Keratinocyte (primary cell): ENCODE measurements around the gene ACACA. TPM values are rescaled to one million over a fixed set of nuclear protein-coding genes. Genes with fewer than 3 reads are reported as not detected.

Experiments used
- DNase-seq: peaks from one replicate; pipeline ENCODE4 v3.0.0-alpha.2; 2011; ENCODE audit warnings: low read depth, missing footprints, low spot score
- FAIRE-seq: peaks from 2 replicates; lab custom pipeline; 2011; peaks lifted over from hg19 to GRCh38; lab: Jason Lieb, UNC
- H2AFZ ChIP-seq: 2 replicates; pipeline ENCODE4 v1.6.0; 2012; ENCODE audit warnings: low read length, control low read depth, inconsistent platforms; ENCODE audit not compliant: control insufficient read depth
- H3K27ac ChIP-seq: 2 replicates; pipeline ENCODE4 v1.5.1; 2011; ENCODE audit warnings: low read length; ENCODE audit not compliant: control insufficient read depth, insufficient read depth
- H3K27me3 ChIP-seq: 3 replicates; pipeline ENCODE4 v1.6.0; 2011; ENCODE audit warnings: low read length; ENCODE audit not compliant: control insufficient read depth, insufficient read depth; ENCODE audit errors: extremely low read depth
- H3K36me3 ChIP-seq, 2 experiments: 2 replicates in 1 of 2; 3 replicates in 1 of 2; pipeline ENCODE4 v1.5.1; 2011; ENCODE audit warnings: low read length in 2 of 2, mild to moderate bottlenecking in 1 of 2; ENCODE audit not compliant: control insufficient read depth in 2 of 2, insufficient read depth in 2 of 2; ENCODE audit errors: extremely low read depth in 1 of 2
- H3K4me1 ChIP-seq: 3 replicates; pipeline ENCODE4 v1.5.1; 2011; ENCODE audit warnings: low read length; ENCODE audit not compliant: control insufficient read depth, insufficient read depth; ENCODE audit errors: extremely low read depth
- H3K4me2 ChIP-seq: 3 replicates; pipeline ENCODE4 v1.6.0; 2011; ENCODE audit warnings: low read depth, low read length; ENCODE audit not compliant: control insufficient read depth, insufficient read depth; ENCODE audit errors: extremely low read depth
- H3K4me3 ChIP-seq, 3 experiments: fragments of 200-600 bp in 1 of 3; sonication (generic) in 1 of 3; 2 replicates in 2 of 3; 3 replicates in 1 of 3; pipeline ENCODE4 v1.5.1; 2011 to 2016; ENCODE audit warnings: low read length in 3 of 3, mild to moderate bottlenecking in 3 of 3, control low read depth in 2 of 3, inconsistent platforms in 1 of 3, low read depth in 1 of 3, mixed read lengths in 1 of 3, mixed run types in 1 of 3, moderate library complexity in 1 of 3; ENCODE audit not compliant: control insufficient read depth in 2 of 3, insufficient read depth in 2 of 3; ENCODE audit errors: extremely low read depth in 1 of 3
- H3K79me2 ChIP-seq: 2 replicates; pipeline ENCODE4 v1.6.0; 2012; ENCODE audit warnings: low read length; ENCODE audit not compliant: control insufficient read depth, insufficient read depth
- H3K9ac ChIP-seq: 3 replicates; pipeline ENCODE4 v1.6.0; 2011; ENCODE audit warnings: low read length; ENCODE audit not compliant: control insufficient read depth, insufficient read depth; ENCODE audit errors: extremely low read depth
- H3K9me1 ChIP-seq: 3 replicates; pipeline ENCODE4 v1.6.0; 2011; ENCODE audit warnings: low read length; ENCODE audit not compliant: control insufficient read depth, insufficient read depth; ENCODE audit errors: extremely low read depth
- H3K9me3 ChIP-seq: 2 replicates; pipeline ENCODE4 v1.5.1; 2012; ENCODE audit warnings: low read depth, low read length; ENCODE audit not compliant: control insufficient read depth
- H4K20me1 ChIP-seq: 3 replicates; pipeline ENCODE4 v1.6.0; 2011; ENCODE audit warnings: low read length; ENCODE audit not compliant: control insufficient read depth, insufficient read depth; ENCODE audit errors: extremely low read depth
- EZH2 ChIP-seq: IDR thresholded peaks from one replicate; pipeline ENCODE4 v1.6.1; 2012; ENCODE audit warnings: inconsistent platforms, mild to moderate bottlenecking, low read length, moderate library complexity
- dilution Hi-C: fragments of 300-500 bp; cut with MboI; formaldehyde crosslinking; loops from one replicate; pipeline ENCODE4 v1.7.0; 2020; ENCODE audit warnings: low sequenced_read_pairs; ENCODE audit not compliant: extremely low pct_ligation_motif_present
- polyA plus RNA-seq, 5 experiments: library from polyadenylated mRNA; depleted of rRNA in 3 of 5; stranded (reverse) in 3 of 5; stranded (forward) in 1 of 5; unstranded in 1 of 5; fragments of >200 nt; gene quantifications; 1 replicate in 1 of 5; 2 replicates in 3 of 5; 3 replicates in 1 of 5; pipeline versions ENCODE4 v1.2.1 to v1.2.3, GENCODE V29; 2011 to 2012; ENCODE audit warnings: missing spikeins in 2 of 5, low read depth in 1 of 5, low replicate concordance in 1 of 5
- TF ChIP-seq, protein P1 (sequence below), 3 experiments: IDR thresholded peaks in 1 of 3; conservative IDR thresholded peaks in 1 of 3; optimal IDR thresholded peaks in 1 of 3; 2 replicates in 2 of 3; 3 replicates in 1 of 3; pipeline versions ENCODE3 to v1.5.1; 2011; ENCODE audit warnings: low read length in 3 of 3, mild to moderate bottlenecking in 3 of 3, moderate library complexity in 2 of 3, control low read depth in 1 of 3, inconsistent platforms in 1 of 3; ENCODE audit not compliant: insufficient read depth in 2 of 3; ENCODE audit errors: extremely low read depth in 1 of 3

Gene ACACA
- polyA plus RNA-seq, 1 donor (not counting 4 experiments of a cell fraction or from before 2014, with no cell fraction given): 85.8 TPM

DNA sequence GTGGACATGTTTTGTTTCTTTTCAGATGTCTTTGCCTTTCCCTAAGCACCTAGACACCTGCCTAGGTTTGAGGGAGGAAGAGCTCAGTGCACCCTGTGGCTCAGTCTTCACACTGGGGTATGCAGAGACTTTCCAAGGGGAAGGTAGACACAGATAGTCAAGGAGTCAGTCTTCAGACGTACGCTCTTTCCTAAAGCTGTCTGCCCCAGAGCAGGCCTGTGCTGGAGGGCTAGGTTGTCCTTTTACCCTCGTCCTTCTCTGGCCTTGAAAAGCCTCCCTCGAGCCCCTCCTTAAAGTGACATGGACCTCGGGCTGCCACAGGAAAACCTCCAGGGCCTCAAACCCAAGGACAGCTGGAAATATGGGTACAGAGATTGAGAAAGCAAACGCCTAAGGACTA lies 354.2 kb downstream of the ACACA start:
- Histone ChIP-seq H3K4me2 (no peak overlapping the region), H3K4me1 (no peaks in the 10 kb centered on the region), H3K9me3 (no peaks in the 10 kb centered on the region), H3K79me2 (no peaks in the 10 kb centered on the region), H3K36me3 (peaks cover 9 to 25% of the 10 kb centered on the region in 2 experiments), H3K27me3 (no peaks in the 10 kb centered on the region), H3K27ac (no peak overlapping the region), H3K9me1 (no peaks in the 10 kb centered on the region), H4K20me1 (no peaks in the 10 kb centered on the region), H3K9ac (no peak overlapping the region), H3K4me3 (no peak overlapping the region), H2AFZ (no peak overlapping the region)
- dilution Hi-C loops: no loop called here
- TF ChIP-seq EZH2: no peak
- TF ChIP-seq, protein P1, sequence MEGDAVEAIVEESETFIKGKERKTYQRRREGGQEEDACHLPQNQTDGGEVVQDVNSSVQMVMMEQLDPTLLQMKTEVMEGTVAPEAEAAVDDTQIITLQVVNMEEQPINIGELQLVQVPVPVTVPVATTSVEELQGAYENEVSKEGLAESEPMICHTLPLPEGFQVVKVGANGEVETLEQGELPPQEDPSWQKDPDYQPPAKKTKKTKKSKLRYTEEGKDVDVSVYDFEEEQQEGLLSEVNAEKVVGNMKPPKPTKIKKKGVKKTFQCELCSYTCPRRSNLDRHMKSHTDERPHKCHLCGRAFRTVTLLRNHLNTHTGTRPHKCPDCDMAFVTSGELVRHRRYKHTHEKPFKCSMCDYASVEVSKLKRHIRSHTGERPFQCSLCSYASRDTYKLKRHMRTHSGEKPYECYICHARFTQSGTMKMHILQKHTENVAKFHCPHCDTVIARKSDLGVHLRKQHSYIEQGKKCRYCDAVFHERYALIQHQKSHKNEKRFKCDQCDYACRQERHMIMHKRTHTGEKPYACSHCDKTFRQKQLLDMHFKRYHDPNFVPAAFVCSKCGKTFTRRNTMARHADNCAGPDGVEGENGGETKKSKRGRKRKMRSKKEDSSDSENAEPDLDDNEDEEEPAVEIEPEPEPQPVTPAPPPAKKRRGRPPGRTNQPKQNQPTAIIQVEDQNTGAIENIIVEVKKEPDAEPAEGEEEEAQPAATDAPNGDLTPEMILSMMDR (optimal IDR thresholded peaks at IDR 0.05 in 1 of 3, IDR thresholded peaks at IDR 0.05 in 1 of 3, conservative IDR thresholded peaks at IDR 0.05 in 1 of 3; ENCODE audit: extremely low read depth in 1 of 3, insufficient read depth in 2 of 3, low read length in 3 of 3): no peak
- DNase-seq (no peak), FAIRE-seq (no peak)

DNA sequence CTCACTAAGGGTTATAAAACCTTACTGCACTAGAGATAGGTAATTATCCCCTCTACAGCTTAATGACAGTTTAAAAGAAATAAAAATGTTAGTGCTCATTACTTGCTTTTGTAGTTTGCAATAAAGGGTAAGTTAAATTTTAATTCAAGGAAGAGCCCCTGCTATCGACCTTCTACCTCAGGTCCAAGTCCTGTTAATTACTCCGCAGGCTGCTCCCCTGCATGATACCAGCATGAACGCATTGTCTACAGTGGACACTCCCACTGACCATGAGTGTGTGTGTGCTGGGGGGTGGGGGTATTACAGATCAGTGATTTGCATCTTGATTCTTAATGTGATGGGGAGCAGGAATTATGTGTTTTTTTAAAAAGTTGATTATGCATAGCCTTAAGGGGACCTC lies 354.8 kb downstream of the ACACA start:
- peaks cover 9 to 22% of the 10 kb centered on the region in 2 experiments for H3K36me3 ChIP-seq
- H3K27me3 ChIP-seq: no peaks in the 10 kb centered on the region
- TF ChIP-seq, protein P1 (optimal IDR thresholded peaks at IDR 0.05 in 1 of 3, IDR thresholded peaks at IDR 0.05 in 1 of 3, conservative IDR thresholded peaks at IDR 0.05 in 1 of 3; ENCODE audit: extremely low read depth in 1 of 3, insufficient read depth in 2 of 3, low read length in 3 of 3): no peak
- TF ChIP-seq EZH2: no peak
- no peak overlapping the region for H3K4me2 ChIP-seq
- no peak for FAIRE-seq
- no peaks in the 10 kb centered on the region for H4K20me1 ChIP-seq
- no peak overlapping the region for H2AFZ ChIP-seq
- H3K9me3 ChIP-seq: no peaks in the 10 kb centered on the region
- H3K9me1 ChIP-seq: no peaks in the 10 kb centered on the region
- H3K4me1 ChIP-seq: no peaks in the 10 kb centered on the region
- H3K4me3 ChIP-seq: no peak overlapping the region
- dilution Hi-C loops: no loop called here
- H3K27ac ChIP-seq: no peak overlapping the region
- H3K9ac ChIP-seq: no peak overlapping the region
- DNase-seq: no peak
- no peaks in the 10 kb centered on the region for H3K79me2 ChIP-seq
